ENCODE data around the gene COPS7B.

COPS7B gene

DNA sequence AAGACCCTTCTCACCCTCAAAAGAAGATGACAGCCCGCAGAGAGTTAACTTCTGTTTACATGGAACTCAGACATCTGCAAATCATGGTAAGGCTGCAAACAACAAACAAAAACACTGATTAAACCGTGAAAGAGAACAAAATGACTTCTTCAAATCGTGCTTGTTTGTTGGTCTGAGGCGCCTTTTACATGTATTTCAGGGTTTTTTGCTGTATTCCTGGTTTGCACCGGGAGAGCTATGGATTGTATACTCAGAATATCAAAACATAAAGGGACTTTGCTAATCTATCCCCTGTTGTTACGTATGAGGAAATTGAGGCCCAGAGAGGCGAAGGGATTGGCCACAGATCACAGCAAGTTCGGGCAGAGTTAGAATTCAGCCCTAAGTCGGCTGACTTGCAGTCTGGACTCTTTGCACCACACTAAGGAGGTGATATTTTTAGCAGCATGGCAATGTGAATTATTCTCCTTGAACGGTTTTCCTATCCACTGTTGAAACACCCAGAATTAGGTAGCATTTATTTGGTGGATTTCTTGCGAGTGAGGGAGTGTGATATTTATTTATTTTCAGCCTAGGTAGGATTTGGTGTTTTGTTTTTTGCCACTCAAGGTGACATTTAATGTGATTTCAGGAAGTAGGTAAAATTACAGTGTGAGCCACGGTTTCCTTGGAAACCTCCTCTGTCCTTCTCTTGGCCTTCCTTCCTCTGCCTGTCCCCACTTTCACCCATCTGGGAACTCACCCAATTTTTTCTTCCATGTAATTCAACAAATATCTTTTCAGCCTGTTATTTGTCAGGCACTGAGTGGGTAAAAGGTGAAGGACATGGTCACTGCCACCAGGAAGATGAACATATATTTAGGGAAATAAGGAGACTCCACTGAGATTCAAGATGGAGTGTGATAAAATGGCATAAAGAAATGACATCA is 4.2 kb upstream of the COPS7B start:
- TF ChIP-seq, protein P1, sequence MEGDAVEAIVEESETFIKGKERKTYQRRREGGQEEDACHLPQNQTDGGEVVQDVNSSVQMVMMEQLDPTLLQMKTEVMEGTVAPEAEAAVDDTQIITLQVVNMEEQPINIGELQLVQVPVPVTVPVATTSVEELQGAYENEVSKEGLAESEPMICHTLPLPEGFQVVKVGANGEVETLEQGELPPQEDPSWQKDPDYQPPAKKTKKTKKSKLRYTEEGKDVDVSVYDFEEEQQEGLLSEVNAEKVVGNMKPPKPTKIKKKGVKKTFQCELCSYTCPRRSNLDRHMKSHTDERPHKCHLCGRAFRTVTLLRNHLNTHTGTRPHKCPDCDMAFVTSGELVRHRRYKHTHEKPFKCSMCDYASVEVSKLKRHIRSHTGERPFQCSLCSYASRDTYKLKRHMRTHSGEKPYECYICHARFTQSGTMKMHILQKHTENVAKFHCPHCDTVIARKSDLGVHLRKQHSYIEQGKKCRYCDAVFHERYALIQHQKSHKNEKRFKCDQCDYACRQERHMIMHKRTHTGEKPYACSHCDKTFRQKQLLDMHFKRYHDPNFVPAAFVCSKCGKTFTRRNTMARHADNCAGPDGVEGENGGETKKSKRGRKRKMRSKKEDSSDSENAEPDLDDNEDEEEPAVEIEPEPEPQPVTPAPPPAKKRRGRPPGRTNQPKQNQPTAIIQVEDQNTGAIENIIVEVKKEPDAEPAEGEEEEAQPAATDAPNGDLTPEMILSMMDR (IDR thresholded peaks at IDR 0.05): no peak

DNA sequence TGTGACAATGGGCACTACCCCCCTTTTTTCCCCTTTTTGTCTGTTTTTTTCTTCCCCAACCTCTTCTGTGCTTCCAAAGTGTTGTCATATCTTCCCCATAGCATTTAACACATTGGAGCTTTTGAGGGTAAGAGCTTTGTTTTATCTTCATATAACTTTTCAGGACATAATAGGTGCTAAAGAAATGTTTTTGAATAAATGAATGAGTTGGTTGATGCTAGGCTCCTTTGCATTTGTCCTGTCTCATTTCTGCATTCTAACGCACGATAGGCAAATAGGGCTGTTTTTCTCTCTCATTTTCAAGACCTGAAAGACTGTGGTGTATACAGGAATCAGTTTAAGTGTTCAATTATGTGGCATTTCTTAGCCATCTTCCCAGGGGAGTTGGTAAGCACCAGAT is 832 bp upstream of the COPS7B start:
- TF ChIP-seq, protein P1 (IDR thresholded peaks at IDR 0.05): no peak

DNA sequence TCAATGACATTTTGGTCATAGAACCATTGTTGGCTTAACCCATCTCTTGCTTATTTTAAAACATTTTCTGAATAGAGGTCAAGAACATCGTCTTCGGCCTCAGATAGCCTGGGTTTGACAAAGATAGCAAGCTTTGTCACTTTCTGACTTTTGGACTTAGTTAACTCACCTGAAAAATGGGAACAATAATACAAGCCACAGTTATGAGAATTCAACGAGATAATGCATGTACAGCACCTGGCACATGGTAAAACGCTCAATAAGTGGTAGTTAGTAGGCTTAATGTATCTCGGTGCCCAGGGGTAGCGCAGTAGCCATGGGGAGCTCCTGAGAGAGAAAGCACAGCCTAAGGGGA is 446 bp upstream of the COPS7B start:
- TF ChIP-seq, protein P1 (IDR thresholded peaks at IDR 0.05): no peak

DNA sequence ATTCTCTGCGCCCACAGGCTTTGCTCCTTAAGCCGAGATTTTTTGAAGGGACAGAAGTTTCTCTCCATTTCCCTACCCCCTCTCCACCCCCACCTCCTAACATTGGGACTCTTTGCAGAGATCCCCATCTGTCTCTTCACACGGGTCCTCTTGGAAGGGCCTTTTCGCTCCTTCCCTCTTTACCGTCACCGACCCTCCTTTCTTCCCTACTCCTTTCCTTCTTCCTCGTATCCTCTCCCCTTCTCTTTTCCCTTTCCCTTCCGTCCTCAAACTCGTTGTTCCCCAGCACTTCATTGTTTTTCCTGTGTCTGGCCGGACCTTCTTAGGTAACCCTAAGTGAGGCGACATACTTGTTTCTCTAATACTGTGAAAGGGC is 660 bp downstream of the COPS7B start:
- TF ChIP-seq, protein P1 (IDR thresholded peaks at IDR 0.05): no peak

DNA sequence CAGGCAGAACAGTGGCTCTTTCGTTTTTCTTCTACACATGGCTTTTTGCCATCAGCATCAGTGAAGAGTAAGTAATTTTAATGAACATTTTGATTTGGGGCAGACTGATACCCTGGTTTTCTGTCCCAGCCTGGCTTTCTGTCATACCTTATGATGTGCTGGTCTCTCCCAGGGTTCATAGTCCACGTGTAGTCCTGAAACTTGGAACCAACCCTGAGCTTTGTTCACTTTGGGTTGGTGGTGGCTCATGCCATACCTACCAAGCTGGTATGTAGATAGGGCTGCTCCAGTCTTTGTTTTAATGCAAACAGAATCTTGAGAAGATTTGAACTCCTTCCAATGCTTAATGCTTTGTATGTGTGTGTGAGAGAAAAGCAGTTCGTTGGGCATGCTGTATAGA is 4.9 kb downstream of the COPS7B start:
- TF ChIP-seq, protein P1 (IDR thresholded peaks at IDR 0.05): no peak

DNA sequence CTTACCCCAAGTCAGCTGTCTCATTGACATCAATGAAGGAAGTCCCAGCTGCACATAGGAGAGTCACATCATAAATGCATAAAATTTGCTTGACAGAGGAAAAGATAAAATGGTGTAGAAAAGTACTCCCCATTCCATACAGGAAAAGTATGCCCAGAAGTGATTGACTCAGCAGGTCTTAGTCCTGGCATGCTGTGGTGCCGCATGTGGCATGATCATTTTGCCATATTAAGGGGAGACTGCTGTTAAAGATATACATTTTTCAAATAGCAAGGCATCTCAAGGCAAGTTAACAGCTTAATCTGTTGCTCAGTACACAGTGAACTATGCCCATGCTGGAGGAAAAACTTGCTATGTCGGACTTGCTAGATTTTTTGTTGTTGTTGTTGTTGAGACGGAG is 8.1 kb downstream of the COPS7B start:
- TF ChIP-seq, protein P1 (IDR thresholded peaks at IDR 0.05): no peak

DNA sequence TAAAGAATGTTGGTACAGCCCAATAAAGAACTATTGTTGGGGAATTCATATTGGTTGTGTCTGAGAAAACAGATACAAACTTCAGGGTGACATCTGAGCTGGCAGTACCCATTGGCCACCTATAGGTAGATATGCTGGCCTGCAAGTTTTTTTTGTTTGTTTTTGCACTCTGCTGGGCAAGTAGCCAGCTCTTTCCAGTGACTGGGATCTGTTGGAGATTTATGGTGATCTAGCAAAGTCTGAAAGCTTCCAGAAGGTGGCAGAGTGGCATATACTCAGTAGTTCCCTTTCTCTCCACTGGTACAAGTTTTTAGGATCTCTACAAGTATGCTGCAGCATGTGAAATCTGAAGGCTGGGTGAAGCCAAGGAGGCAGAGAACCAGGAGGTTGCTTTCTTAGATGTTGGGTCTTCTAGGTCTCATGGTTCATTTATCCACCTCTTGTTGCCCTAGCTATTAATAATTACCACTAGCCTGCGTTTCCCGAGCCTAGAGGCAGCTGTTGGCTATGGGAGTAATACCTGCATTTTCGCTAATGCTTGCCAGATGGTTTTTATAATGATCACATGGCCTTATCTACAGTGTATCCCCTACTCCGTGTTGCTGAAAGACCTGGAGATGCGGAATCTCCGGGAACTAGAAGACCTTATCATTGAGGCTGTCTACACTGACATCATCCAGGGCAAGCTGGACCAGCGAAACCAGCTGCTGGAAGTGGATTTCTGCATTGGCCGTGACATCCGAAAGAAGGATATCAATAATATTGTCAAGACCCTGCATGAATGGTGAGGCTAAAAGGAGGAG is 9.5 kb downstream of the COPS7B start:
- TF ChIP-seq, protein P1 (IDR thresholded peaks at IDR 0.05): peak; percentile 64

Data from LNCAP (cell line).